Vagina (tissue), 2 donors: Measurements from ENCODE around the gene FAM204A.

ENCODE experiments used
- POLR2A ChIP-seq, 2 donors: fragments of 450-650 bp; IDR thresholded peaks; one replicate each; pipeline ENCODE4 v1.6.1; 2017; ENCODE audit warnings: antibody characterized with exemption in 2 of 2, mild to moderate bottlenecking in 2 of 2, moderate library complexity in 2 of 2
- TF ChIP-seq, protein P1 (sequence below), 3 experiments: fragments of 450-650 bp in 2 of 3; fragments of 200-600 bp in 1 of 3; sonication (generic) in 1 of 3; IDR thresholded peaks; one replicate each; pipeline ENCODE4 v1.5.1; 2017 to 2019; ENCODE audit warnings: antibody characterized with exemption in 3 of 3, mild to moderate bottlenecking in 2 of 3, moderate library complexity in 2 of 3

DNA sequence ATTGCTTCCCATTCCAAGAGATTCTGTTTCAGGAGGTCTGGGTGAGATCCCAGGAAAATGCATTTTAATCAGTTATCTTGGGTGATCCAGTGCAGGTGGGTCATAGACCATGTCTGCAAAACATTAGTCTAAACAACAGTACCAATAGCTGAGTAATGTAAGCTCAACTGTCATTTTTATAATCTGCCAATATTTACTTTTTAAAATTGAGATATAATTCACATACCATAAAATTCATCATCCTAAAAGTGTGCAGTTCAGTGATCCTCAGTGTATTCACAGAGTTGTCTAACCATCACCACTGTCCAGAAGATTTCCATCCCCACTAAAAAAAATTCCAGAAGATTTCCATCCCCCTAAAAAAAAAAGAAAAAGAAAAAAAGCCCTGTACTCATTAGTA is 51.0 kb downstream of the FAM204A start:
- no peak for TF ChIP-seq POLR2A (IDR thresholded peaks at IDR 0.05)
- TF ChIP-seq, protein P1, sequence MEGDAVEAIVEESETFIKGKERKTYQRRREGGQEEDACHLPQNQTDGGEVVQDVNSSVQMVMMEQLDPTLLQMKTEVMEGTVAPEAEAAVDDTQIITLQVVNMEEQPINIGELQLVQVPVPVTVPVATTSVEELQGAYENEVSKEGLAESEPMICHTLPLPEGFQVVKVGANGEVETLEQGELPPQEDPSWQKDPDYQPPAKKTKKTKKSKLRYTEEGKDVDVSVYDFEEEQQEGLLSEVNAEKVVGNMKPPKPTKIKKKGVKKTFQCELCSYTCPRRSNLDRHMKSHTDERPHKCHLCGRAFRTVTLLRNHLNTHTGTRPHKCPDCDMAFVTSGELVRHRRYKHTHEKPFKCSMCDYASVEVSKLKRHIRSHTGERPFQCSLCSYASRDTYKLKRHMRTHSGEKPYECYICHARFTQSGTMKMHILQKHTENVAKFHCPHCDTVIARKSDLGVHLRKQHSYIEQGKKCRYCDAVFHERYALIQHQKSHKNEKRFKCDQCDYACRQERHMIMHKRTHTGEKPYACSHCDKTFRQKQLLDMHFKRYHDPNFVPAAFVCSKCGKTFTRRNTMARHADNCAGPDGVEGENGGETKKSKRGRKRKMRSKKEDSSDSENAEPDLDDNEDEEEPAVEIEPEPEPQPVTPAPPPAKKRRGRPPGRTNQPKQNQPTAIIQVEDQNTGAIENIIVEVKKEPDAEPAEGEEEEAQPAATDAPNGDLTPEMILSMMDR (IDR thresholded peaks at IDR 0.05) = no peak
